Activated T-helper 1 cell treated with anti-CD3 and anti-CD28 coated beads, Interleukin-2, amount 50 U/mL, for 16 hours (primary cell): Measurements from ENCODE around the gene COX6A1.

Experiments
- DNase-seq, 2 donors: peaks; one replicate each; pipeline ENCODE4 v3.0.0-alpha.2; 2020; ENCODE audit warnings: low read depth in 1 of 2, low spot score in 1 of 2

Gene COX6A1

GRCh38 chr12:120437735-120438494, at the start of gene COX6A1:
COX6A1 (plus strand) TSS chr12:120438113; CDS start chr12:120438127, 14 bp downstream.
- peak; percentile 96 for DNase-seq

- DNase-seq = no peak
Observed at GRCh38 chr12:120388691-120389481, 49.0 kb upstream of the COX6A1 start.

GRCh38 chr12:120390540-120391120, 47.3 kb upstream of the COX6A1 start:
- no peak for DNase-seq

GRCh38 chr12:120394483-120395367, 43.2 kb upstream of the COX6A1 start:
- no peak for DNase-seq

- no peak for DNase-seq
Observed at GRCh38 chr12:120397824-120398540, 39.9 kb upstream of the COX6A1 start.

- DNase-seq = no peak
Observed at GRCh38 chr12:120399531-120399930, 38.4 kb upstream of the COX6A1 start.

GRCh38 chr12:120402217-120402616, 35.7 kb upstream of the COX6A1 start:
- no peak for DNase-seq

GRCh38 chr12:120403869-120404268, 34.0 kb upstream of the COX6A1 start:
- no peak for DNase-seq

- DNase-seq = no peak
Observed at GRCh38 chr12:120404271-120404670, 33.6 kb upstream of the COX6A1 start.

- no peak for DNase-seq
Observed at GRCh38 chr12:120406069-120406468, 31.8 kb upstream of the COX6A1 start.

GRCh38 chr12:120406553-120406952, 31.4 kb upstream of the COX6A1 start:
- DNase-seq = no peak

GRCh38 chr12:120408771-120409170, 29.1 kb upstream of the COX6A1 start:
- DNase-seq = no peak

GRCh38 chr12:120412421-120412820, 25.5 kb upstream of the COX6A1 start:
- no peak for DNase-seq

- no peak for DNase-seq
Observed at GRCh38 chr12:120413901-120414695, 23.8 kb upstream of the COX6A1 start.

- no peak for DNase-seq
Observed at GRCh38 chr12:120416490-120417216, 21.3 kb upstream of the COX6A1 start.

GRCh38 chr12:120417917-120418580, 19.9 kb upstream of the COX6A1 start:
- DNase-seq = no peak

- DNase-seq = no peak
Observed at GRCh38 chr12:120421701-120422100, 16.2 kb upstream of the COX6A1 start.

GRCh38 chr12:120422892-120423456, 14.9 kb upstream of the COX6A1 start:
- no peak for DNase-seq
